ENCODE results near the gene KRTAP5-4. TPM values are rescaled to one million over a fixed set of nuclear protein-coding genes. Genes with fewer than 3 reads are reported as not detected.

KRTAP5-4 gene
- total and polyA plus RNA-seq, 2 experiments from 2014 or later = not detected

DNA sequence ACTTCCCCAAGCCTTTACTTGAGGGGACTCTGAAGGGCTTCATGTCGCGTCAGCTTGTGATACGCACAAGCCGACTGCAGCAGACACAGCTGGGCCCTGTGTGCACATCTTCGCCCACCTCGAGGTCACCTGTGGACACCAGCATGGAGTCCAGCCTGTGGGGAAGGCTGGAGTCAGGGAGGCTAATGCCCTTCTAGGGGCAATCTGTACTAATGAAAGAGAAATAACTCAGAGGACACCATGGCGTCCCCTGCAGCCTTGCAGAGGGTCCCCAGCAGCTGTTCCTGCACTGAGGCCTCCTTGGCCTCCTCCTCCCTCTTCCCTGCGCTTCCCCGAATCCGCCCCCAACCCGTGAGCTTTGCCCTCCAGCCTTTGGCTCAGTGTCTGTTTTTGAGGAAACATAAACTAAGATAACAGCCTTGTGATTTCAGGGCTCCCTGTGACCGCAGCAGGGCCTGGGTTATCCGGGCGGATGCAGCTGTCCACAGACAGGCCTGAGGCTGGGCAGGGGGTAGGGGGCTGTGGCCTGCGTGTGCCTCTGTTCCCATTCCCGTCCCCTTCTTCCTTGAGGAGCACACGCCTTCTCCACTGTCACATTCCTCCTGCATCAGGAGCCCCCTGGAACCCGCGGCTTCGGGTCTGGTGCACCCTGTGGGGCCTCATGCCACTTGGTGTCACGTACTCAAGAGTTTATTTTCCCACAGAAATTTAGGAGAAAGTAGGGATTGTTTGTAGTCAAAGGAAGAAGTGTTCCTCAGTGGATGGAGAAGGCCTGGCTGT, 32.6 kb upstream of the KRTAP5-4 start:
- Histone ChIP-seq H3K79me2 (ENCODE audit: insufficient read depth) (no peaks in the 10 kb centered on the region), H3K9me3 (ENCODE audit: low read depth) (no peaks in the 10 kb centered on the region), H3K4me1 (ENCODE audit: insufficient read depth) (no peaks in the 10 kb centered on the region), H3K36me3 (ENCODE audit: low read depth) (no peaks in the 10 kb centered on the region), H3K4me3 (no peak overlapping the region), H2AFZ (no peak overlapping the region), H3K27me3 (replicated peaks; ENCODE audit: insufficient read depth) (peaks cover 17% of the 10 kb centered on the region), H3K9ac (no peak overlapping the region), H3K4me2 (ENCODE audit: unreplicated experiment) (no peak overlapping the region), H3K9me2 (ENCODE audit: insufficient read depth) (no peaks in the 10 kb centered on the region), H4K20me1 (ENCODE audit: insufficient read depth) (no peaks in the 10 kb centered on the region), H3K27ac (no peak overlapping the region), H3F3A (ENCODE audit: insufficient read depth) (no peaks in the 10 kb centered on the region)
- WGBS, 2 experiments (ENCODE audit: low coverage in 1 of 2, low lambda C conversion rate in 2 of 2, missing lambda C conversion rate in 2 of 2) = 58 to 65% methylated on average over 21 of the region's 21 CpGs
- DNase-seq = no peak
- in situ Hi-C loops (cut with MboI) = no loop called here
- TF ChIP-seq EZH2phosphoT487 (IDR thresholded peaks at IDR 0.05; ENCODE audit: insufficient read depth, low read depth) (no peak), EZH2 (IDR thresholded peaks at IDR 0.05; ENCODE audit: insufficient read depth, poor library complexity, severe bottlenecking) (no peak)

DNA sequence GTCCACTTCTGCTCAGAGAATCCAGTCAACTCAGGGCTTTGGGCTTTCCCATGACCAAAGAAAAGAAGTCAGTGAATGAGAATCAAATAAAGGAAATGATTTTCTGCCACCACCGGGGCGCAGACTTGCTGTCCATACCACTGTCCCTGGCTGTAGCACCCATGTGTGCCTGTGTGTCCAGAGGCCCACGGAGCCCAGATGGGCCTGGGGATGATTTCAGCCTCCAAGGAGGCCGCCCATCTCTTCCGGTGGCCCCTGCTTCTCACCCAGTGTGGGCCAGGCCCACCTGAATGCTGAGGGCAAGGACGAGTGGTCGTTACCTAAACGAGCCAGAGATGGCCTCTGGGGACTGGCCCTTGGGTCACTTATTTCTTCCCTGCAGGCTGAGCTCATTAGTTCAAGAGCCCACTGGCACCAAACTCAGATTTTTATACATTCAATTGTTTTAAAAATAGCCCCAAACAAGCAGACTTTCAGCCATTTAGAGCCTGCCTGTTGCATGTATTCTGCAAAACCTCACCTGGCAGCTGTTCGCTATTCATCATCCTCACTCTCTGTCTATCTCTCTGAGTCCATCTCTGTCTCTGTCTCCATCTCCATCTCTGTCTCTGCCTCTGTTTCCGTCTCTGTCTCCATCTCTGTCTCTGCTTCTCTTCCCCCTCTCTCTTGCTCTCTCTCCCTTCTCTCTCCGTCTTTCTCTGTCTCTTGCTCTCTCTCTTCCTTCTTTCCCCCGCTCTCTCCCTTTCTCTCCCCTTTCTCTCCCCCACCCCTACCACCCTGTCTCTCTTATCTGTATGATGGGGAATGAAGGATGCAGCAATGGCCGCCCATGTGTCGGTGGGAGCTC, 31.8 kb upstream of the KRTAP5-4 start:
- Histone ChIP-seq H3K27ac (no peak overlapping the region), H3K36me3 (ENCODE audit: low read depth) (no peaks in the 10 kb centered on the region), H3K4me2 (ENCODE audit: unreplicated experiment) (no peak overlapping the region), H3K9me2 (ENCODE audit: insufficient read depth) (no peaks in the 10 kb centered on the region), H2AFZ (no peak overlapping the region), H3K9me3 (ENCODE audit: low read depth) (no peaks in the 10 kb centered on the region), H3K4me3 (no peak overlapping the region), H3K79me2 (ENCODE audit: insufficient read depth) (no peaks in the 10 kb centered on the region), H3K27me3 (replicated peaks; ENCODE audit: insufficient read depth) (peaks cover 8% of the 10 kb centered on the region), H3K4me1 (ENCODE audit: insufficient read depth) (no peaks in the 10 kb centered on the region), H3F3A (ENCODE audit: insufficient read depth) (no peaks in the 10 kb centered on the region), H3K9ac (no peak overlapping the region), H4K20me1 (ENCODE audit: insufficient read depth) (no peaks in the 10 kb centered on the region)
- in situ Hi-C loops (cut with MboI) = no loop called here
- DNase-seq = no peak
- WGBS, 2 experiments (ENCODE audit: low coverage in 1 of 2, low lambda C conversion rate in 2 of 2, missing lambda C conversion rate in 2 of 2) = 65 to 74% methylated on average over 12 to 14 of the region's 14 CpGs
- no peak for TF ChIP-seq EZH2 (IDR thresholded peaks at IDR 0.05; ENCODE audit: insufficient read depth, poor library complexity, severe bottlenecking)

DNA sequence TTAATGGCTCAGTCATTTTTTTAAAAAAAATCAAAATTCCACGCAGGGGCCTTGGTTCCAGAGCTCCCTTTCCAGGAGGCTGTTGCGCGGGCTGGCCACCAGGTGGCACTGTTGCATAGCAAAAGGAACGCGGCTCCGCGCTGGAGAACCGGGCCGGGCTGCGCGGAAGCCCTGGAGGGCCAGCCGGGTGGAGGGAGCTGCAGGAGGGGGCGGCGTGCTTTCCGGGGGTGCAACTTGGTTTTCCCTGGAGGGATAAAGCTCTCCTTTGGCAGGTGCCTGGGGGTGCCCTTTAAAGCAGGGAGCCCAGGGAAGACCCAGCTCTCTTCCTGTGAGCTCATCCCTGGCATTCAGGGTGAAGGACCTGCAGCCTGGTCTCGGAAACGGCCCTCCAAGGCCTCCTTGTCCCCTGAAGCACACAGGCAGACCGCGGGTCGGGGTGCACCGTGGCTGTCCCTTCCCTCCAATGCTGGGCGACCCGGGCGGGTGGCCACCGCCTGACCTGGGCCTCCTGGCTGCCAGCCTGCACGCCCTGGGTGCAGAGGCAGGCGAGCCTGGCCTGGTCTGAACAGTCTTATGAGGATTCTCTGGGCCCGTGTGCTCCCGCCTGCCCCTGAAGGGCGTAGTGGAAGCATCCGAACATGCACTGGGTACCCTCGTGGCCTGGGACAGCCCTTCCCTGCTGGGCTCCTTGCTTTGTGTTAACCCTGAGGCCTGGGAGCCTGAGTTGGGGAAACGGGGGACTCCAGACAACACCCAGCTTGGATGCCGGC, 31.0 kb upstream of the KRTAP5-4 start:
- Histone ChIP-seq H2AFZ (no peak overlapping the region), H3K4me1 (ENCODE audit: insufficient read depth) (no peaks in the 10 kb centered on the region), H3K4me2 (ENCODE audit: unreplicated experiment) (no peak overlapping the region), H3K36me3 (ENCODE audit: low read depth) (no peaks in the 10 kb centered on the region), H3K9me3 (ENCODE audit: low read depth) (no peaks in the 10 kb centered on the region), H4K20me1 (ENCODE audit: insufficient read depth) (no peaks in the 10 kb centered on the region), H3K27me3 (replicated peaks; ENCODE audit: insufficient read depth) (peaks cover 7% of the 10 kb centered on the region; the same call in 1 of the 2 replicates), H3K27ac (no peak overlapping the region), H3K4me3 (no peak overlapping the region), H3F3A (ENCODE audit: insufficient read depth) (no peaks in the 10 kb centered on the region), H3K79me2 (ENCODE audit: insufficient read depth) (no peaks in the 10 kb centered on the region), H3K9ac (no peak overlapping the region), H3K9me2 (ENCODE audit: insufficient read depth) (no peaks in the 10 kb centered on the region)
- in situ Hi-C loops (cut with MboI) = no loop called here
- peak; percentile 75 for DNase-seq
- 27 to 28% methylated on average over 34 of the region's 34 CpGs for WGBS, 2 experiments (ENCODE audit: low coverage in 1 of 2, low lambda C conversion rate in 2 of 2, missing lambda C conversion rate in 2 of 2)
- TF ChIP-seq EZH2 (IDR thresholded peaks at IDR 0.05; ENCODE audit: insufficient read depth, poor library complexity, severe bottlenecking) = no peak
- TF ChIP-seq EZH2phosphoT487 (IDR thresholded peaks at IDR 0.05; ENCODE audit: insufficient read depth, low read depth) = no peak

DNA sequence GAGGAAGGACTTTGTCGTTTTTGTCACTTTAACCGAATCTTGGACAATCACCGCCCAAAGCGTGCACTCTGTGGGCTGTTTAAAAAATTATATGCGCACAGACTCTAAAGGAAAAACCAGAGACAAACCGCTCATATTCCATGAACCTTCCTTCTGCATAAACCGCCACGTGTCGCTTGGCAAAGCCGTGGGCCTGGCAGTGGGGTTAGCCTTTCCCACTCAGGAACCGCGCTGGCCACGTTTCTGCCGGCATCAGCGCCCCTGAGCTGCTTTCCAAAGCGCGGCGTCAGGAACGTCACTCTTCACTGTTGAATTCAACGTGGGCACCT, 30.5 kb upstream of the KRTAP5-4 start:
- Histone ChIP-seq H3K27me3 (replicated peaks; ENCODE audit: insufficient read depth) (peaks cover 7% of the 10 kb centered on the region; the same call in 1 of the 2 replicates), H3K27ac (no peak overlapping the region), H3K4me1 (ENCODE audit: insufficient read depth) (no peaks in the 10 kb centered on the region), H3K4me2 (ENCODE audit: unreplicated experiment) (no peak overlapping the region), H3F3A (ENCODE audit: insufficient read depth) (no peaks in the 10 kb centered on the region), H3K9me3 (ENCODE audit: low read depth) (no peaks in the 10 kb centered on the region), H2AFZ (no peak overlapping the region), H3K9me2 (ENCODE audit: insufficient read depth) (no peaks in the 10 kb centered on the region), H3K9ac (no peak overlapping the region), H4K20me1 (ENCODE audit: insufficient read depth) (no peaks in the 10 kb centered on the region), H3K36me3 (ENCODE audit: low read depth) (no peaks in the 10 kb centered on the region), H3K79me2 (ENCODE audit: insufficient read depth) (no peaks in the 10 kb centered on the region), H3K4me3 (no peak overlapping the region)
- 42 to 46% methylated on average over 20 of the region's 20 CpGs for WGBS, 2 experiments (ENCODE audit: low coverage in 1 of 2, low lambda C conversion rate in 2 of 2, missing lambda C conversion rate in 2 of 2)
- DNase-seq = no peak
- TF ChIP-seq EZH2 (IDR thresholded peaks at IDR 0.05; ENCODE audit: insufficient read depth, poor library complexity, severe bottlenecking) (no peak), EZH2phosphoT487 (IDR thresholded peaks at IDR 0.05; ENCODE audit: insufficient read depth, low read depth) (no peak)
- in situ Hi-C loops (cut with MboI) = no loop called here

Data from GM23248 (cell line).